Fibroblast of lung (primary cell): Measurements from ENCODE around the gene TMEM8B. TPM values are rescaled to one million over a fixed set of nuclear protein-coding genes. Genes with fewer than 3 reads are reported as not detected.

Source experiments
- DNase-seq, 2 donors: peaks; one replicate each; pipeline versions ENCODE4 v3.0.0 to v3.0.0-alpha.2; 2010; ENCODE audit warnings: low read depth in 2 of 2
- H2AFZ ChIP-seq: 2 replicates; pipeline ENCODE4 v1.5.1; 2012; ENCODE audit warnings: low read length, control low read depth, inconsistent platforms
- H3K27ac ChIP-seq: 2 replicates; pipeline ENCODE4 v1.5.1; 2011; ENCODE audit warnings: low read length, control low read depth; ENCODE audit not compliant: insufficient read depth
- H3K27me3 ChIP-seq: 2 replicates; pipeline ENCODE4 v1.5.1; 2011; ENCODE audit warnings: mild to moderate bottlenecking, low read length; ENCODE audit not compliant: control insufficient read depth, insufficient read depth
- H3K36me3 ChIP-seq: 2 replicates; pipeline ENCODE4 v1.5.1; 2011; ENCODE audit warnings: low read length; ENCODE audit not compliant: control insufficient read depth, insufficient read depth
- H3K4me1 ChIP-seq: 2 replicates; pipeline ENCODE4 v1.5.1; 2011; ENCODE audit warnings: low read length; ENCODE audit not compliant: control insufficient read depth, insufficient read depth; ENCODE audit errors: extremely low read depth
- H3K4me2 ChIP-seq: 2 replicates; pipeline ENCODE4 v1.5.1; 2011; ENCODE audit warnings: low read length, control low read depth; ENCODE audit not compliant: insufficient read depth; ENCODE audit errors: extremely low read depth
- H3K4me3 ChIP-seq, 4 experiments: fragments of 200-600 bp in 1 of 4; sonication (generic) in 1 of 4; replicated peaks in 1 of 4; 2 replicates each; pipeline ENCODE4 v1.5.1; 2011 to 2016; ENCODE audit warnings: low read length in 4 of 4, low read depth in 3 of 4, mild to moderate bottlenecking in 3 of 4, control low read depth in 2 of 4, inconsistent platforms in 1 of 4, mixed read lengths in 1 of 4; ENCODE audit not compliant: insufficient read depth in 1 of 4; ENCODE audit errors: control extremely low read depth in 1 of 4
- H3K79me2 ChIP-seq: 2 replicates; pipeline ENCODE4 v1.5.1; 2012; ENCODE audit warnings: mild to moderate bottlenecking, low read length, inconsistent platforms; ENCODE audit not compliant: control insufficient read depth, insufficient read depth
- H3K9ac ChIP-seq: 2 replicates; pipeline ENCODE4 v1.5.1; 2011; ENCODE audit warnings: mild to moderate bottlenecking, low read length, control low read depth; ENCODE audit not compliant: insufficient read depth
- H3K9me3 ChIP-seq: 2 replicates; pipeline ENCODE4 v1.5.1; 2012; ENCODE audit warnings: low read depth, low read length; ENCODE audit not compliant: control insufficient read depth, insufficient read depth
- H4K20me1 ChIP-seq: 2 replicates; pipeline ENCODE4 v1.5.1; 2011; ENCODE audit warnings: low read length; ENCODE audit not compliant: control insufficient read depth, insufficient read depth; ENCODE audit errors: extremely low read depth
- CTCF ChIP-seq, 2 donors: IDR thresholded peaks in 1 of 2; conservative IDR thresholded peaks in 1 of 2; 1 replicate in 1 of 2; 2 replicates in 1 of 2; pipeline ENCODE4 v1.5.1; 2011 to 2012; ENCODE audit warnings: low read length in 2 of 2, control low read depth in 1 of 2, inconsistent platforms in 1 of 2, low read depth in 1 of 2, mild to moderate bottlenecking in 1 of 2
- EZH2 ChIP-seq: IDR thresholded peaks from 2 replicates; pipeline ENCODE4 v1.5.1; 2012; ENCODE audit warnings: low read length, control low read depth, mild to moderate bottlenecking; ENCODE audit errors: missing control alignments
- polyA plus RNA-seq, 2 donors: library from polyadenylated mRNA; depleted of rRNA in 1 of 2; stranded (reverse) in 1 of 2; unstranded in 1 of 2; fragments of >200 nt; gene quantifications; 2 replicates each; pipeline ENCODE4 v1.2.1, GENCODE V29; 2011 to 2012; ENCODE audit warnings: missing spikeins in 1 of 2
- total RNA-seq: library from RNA; depleted of rRNA; stranded (reverse); fragments of >200 nt; gene quantifications from 2 replicates; pipeline ENCODE4 v1.2.1, GENCODE V29; 2014

The TMEM8B gene
- total and polyA plus RNA-seq, 2 donors (not counting 1 experiment from before 2014, with no cell fraction given) = 2.7 to 3.0 TPM

- H3K9me3 ChIP-seq = no peaks in the 10 kb centered on the region
- DNase-seq = no peak
- H4K20me1 ChIP-seq = no peaks in the 10 kb centered on the region
- H3K4me1 ChIP-seq = peaks cover 14% of the 10 kb centered on the region
- H3K79me2 ChIP-seq = peaks cover 4% of the 10 kb centered on the region
- no peaks in the 10 kb centered on the region for H3K36me3 ChIP-seq
- H3K4me3 ChIP-seq = no peak overlapping the region
- H3K27ac ChIP-seq = no peak overlapping the region
- no peak overlapping the region for H3K9ac ChIP-seq
- no peak for TF ChIP-seq EZH2
- H3K27me3 ChIP-seq = peaks cover 3% of the 10 kb centered on the region
- H3K4me2 ChIP-seq = no peak overlapping the region
- no peak overlapping the region for H2AFZ ChIP-seq
Measured at GRCh38 chr9:35789541-35789940, 39.5 kb upstream of the TMEM8B start.

- no peak for DNase-seq
- H3K4me2 ChIP-seq = no peak overlapping the region
- H3K4me1 ChIP-seq = peaks cover 14% of the 10 kb centered on the region
- H3K79me2 ChIP-seq = peaks cover 4% of the 10 kb centered on the region
- no peaks in the 10 kb centered on the region for H3K36me3 ChIP-seq
- H2AFZ ChIP-seq = no peak overlapping the region
- H3K27ac ChIP-seq = no peak overlapping the region
- no peak for TF ChIP-seq CTCF (conservative IDR thresholded peaks at IDR 0.05 in 1 of 2, IDR thresholded peaks at IDR 0.05 in 1 of 2; ENCODE audit: low read depth in 1 of 2, low read length in 2 of 2)
- no peak for TF ChIP-seq EZH2
- no peaks in the 10 kb centered on the region for H4K20me1 ChIP-seq
- no peak overlapping the region for H3K4me3 ChIP-seq
- H3K9ac ChIP-seq = no peak overlapping the region
- peaks cover 3% of the 10 kb centered on the region for H3K27me3 ChIP-seq
- H3K9me3 ChIP-seq = no peaks in the 10 kb centered on the region
Measured at GRCh38 chr9:35790025-35790384, 39.0 kb upstream of the TMEM8B start.

- peak; percentile 72 to 90 for DNase-seq
- H3K27ac ChIP-seq = peak overlapping the region; percentile 6
- H3K4me1 ChIP-seq = peaks cover 14% of the 10 kb centered on the region
- peak overlapping the region in 1 of 4 experiments; percentile 30 for H3K4me3 ChIP-seq
- H3K4me2 ChIP-seq = peak overlapping the region; percentile 13
- no peaks in the 10 kb centered on the region for H4K20me1 ChIP-seq
- H3K27me3 ChIP-seq = peaks cover 2% of the 10 kb centered on the region
- peaks cover 4% of the 10 kb centered on the region for H3K79me2 ChIP-seq
- peak overlapping the region; percentile 71 for H2AFZ ChIP-seq
- H3K36me3 ChIP-seq = no peaks in the 10 kb centered on the region
- TF ChIP-seq CTCF (conservative IDR thresholded peaks at IDR 0.05 in 1 of 2, IDR thresholded peaks at IDR 0.05 in 1 of 2; ENCODE audit: low read depth in 1 of 2, low read length in 2 of 2) (peak; percentile 84 to 90), EZH2 (no peak)
- no peak overlapping the region for H3K9ac ChIP-seq
- H3K9me3 ChIP-seq = no peaks in the 10 kb centered on the region
Measured at GRCh38 chr9:35790385-35791296, 38.4 kb upstream of the TMEM8B start.
